ENCODE measurements around the gene ADRM1.

The ADRM1 gene

GRCh38 chr20:62302341-62303061 lies at the start of gene ADRM1:
Gene ADRM1 (plus strand): TSS chr20:62302997. CDS start chr20:62303569, 572 bp downstream.
- DNase-seq, result peak; percentile 95

GRCh38 chr20:62253398-62253797 lies 49.4 kb upstream of the ADRM1 start:
- DNase-seq, result no peak

GRCh38 chr20:62254021-62254724 lies 48.6 kb upstream of the ADRM1 start:
- DNase-seq, result no peak

GRCh38 chr20:62255976-62256375 lies 46.8 kb upstream of the ADRM1 start:
- no peak for DNase-seq

- no peak for DNase-seq
Measured at GRCh38 chr20:62258499-62259293, 44.1 kb upstream of the ADRM1 start.

- no peak for DNase-seq
Measured at GRCh38 chr20:62259294-62259565, 43.6 kb upstream of the ADRM1 start.

GRCh38 chr20:62262064-62262463 lies 40.7 kb upstream of the ADRM1 start:
- DNase-seq, result no peak

- no peak for DNase-seq
Measured at GRCh38 chr20:62263396-62263795, 39.4 kb upstream of the ADRM1 start.

- no peak for DNase-seq
Measured at GRCh38 chr20:62265365-62265764, 37.4 kb upstream of the ADRM1 start.

GRCh38 chr20:62266340-62266739 lies 36.5 kb upstream of the ADRM1 start:
- DNase-seq, result no peak

- no peak for DNase-seq
Measured at GRCh38 chr20:62266851-62267250, 35.9 kb upstream of the ADRM1 start.

GRCh38 chr20:62267543-62267942 lies 35.3 kb upstream of the ADRM1 start:
- no peak for DNase-seq

- DNase-seq, result no peak
Measured at GRCh38 chr20:62268228-62268900, 34.4 kb upstream of the ADRM1 start.

GRCh38 chr20:62269378-62269777 lies 33.4 kb upstream of the ADRM1 start:
- no peak for DNase-seq

GRCh38 chr20:62269871-62270270 lies 32.9 kb upstream of the ADRM1 start:
- no peak for DNase-seq

GRCh38 chr20:62272200-62272599 lies 30.6 kb upstream of the ADRM1 start:
- no peak for DNase-seq

GRCh38 chr20:62273416-62273815 lies 29.4 kb upstream of the ADRM1 start:
- no peak for DNase-seq

- peak; percentile 94 for DNase-seq
Measured at GRCh38 chr20:62274332-62274950, 28.4 kb upstream of the ADRM1 start.

GRCh38 chr20:62275219-62275618 lies 27.6 kb upstream of the ADRM1 start:
- DNase-seq, result no peak

GRCh38 chr20:62276439-62276838 lies 26.4 kb upstream of the ADRM1 start:
- DNase-seq, result no peak

- no peak for DNase-seq
Measured at GRCh38 chr20:62277253-62277652, 25.5 kb upstream of the ADRM1 start.

GRCh38 chr20:62280303-62280702 lies 22.5 kb upstream of the ADRM1 start:
- DNase-seq, result no peak

Data from hematopoietic multipotent progenitor cell treated with erythropoietin and hydrocortisone succinate and interleukin-3 and kit ligand, for 8 days (in vitro differentiated cells).